Stimulated activated naive CD8-positive, alpha-beta T cell treated with anti-CD3 and anti-CD28 coated beads, Interleukin-15, Interleukin-2, amounts not matched to agents 100 U/mL and 50 U/mL, for 24 hours (primary cell): ENCODE data around the gene TANC2.

ENCODE experiments used
- ATAC-seq: fragments of 150-1000 bp; cut with Tn5 transposase; one replicate; pipeline ENCODE4 v1.10.0; 2021
- DNase-seq: peaks from one replicate; pipeline ENCODE4 v3.0.0; 2021

The TANC2 gene

GRCh38 chr17:63002625-63003024, 36.6 kb downstream of the TANC2 start:
- ATAC-seq (no peak), DNase-seq (no peak)

DNA sequence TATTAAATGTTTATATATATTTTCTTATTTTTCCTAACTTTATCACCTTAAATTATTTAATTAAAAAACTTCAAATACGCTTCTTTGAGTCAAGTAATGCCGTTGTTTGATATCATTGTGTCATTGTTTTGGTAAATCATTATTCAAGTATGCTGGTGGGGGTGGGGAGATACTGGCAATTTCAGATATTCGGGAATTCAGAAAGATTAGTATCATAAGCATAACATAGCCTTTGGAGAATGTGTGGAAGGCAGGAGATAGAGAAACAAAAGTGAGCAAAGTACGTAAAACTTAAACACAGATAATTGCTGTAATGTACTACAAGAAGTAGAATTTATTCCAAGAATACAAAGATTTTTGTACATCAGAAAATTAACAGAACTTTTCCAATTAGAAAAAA, 49.8 kb downstream of the TANC2 start:
- no peak for DNase-seq
- no peak for ATAC-seq
